ENCODE measurements around the gene SLC39A9.

DNA sequence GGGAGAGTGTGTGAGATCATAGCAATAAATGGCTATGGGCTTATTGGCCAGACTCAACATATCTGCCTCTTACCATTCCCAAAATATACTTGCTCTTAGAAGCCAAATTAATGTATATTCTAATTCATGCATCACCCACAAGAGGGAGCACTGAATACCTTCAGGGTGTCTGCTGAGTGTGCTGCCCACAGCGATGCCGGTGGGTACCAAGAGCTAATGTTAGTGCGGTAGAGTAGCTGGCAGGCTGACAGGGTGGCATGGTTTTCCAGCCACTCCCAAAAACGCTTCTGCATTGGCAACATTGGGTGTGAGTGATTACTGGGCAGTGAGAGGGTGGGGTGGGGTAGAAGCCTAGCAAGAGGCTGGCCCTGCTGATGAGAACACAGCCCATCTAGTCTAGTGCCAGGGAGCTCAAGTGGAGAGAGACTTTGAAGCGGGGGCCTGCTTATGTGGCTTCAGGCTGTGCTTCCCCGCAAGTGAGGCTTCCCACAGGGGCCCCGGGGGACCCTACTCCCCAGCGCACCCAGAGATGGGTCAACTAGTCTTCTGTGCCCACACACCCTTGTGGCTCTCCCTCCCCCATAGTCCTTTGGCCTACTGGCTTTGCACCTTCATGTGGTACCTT, 76.8 kb downstream of the SLC39A9 start:
- TF ChIP-seq EZH2 (IDR thresholded peaks at IDR 0.05; ENCODE audit: borderline replicate concordance) (no peak), CTCF (IDR thresholded peaks at IDR 0.05; ENCODE audit: poor library complexity) (peak; percentile 28)

Data from hepatocyte (in vitro differentiated cells).